ENCODE data around the gene PRG2. TPM values are rescaled to one million over a fixed set of nuclear protein-coding genes. Genes with fewer than 3 reads are reported as not detected.
A peak's percentile ranks its signal among the peaks of the same experiment; 100 is the strongest.
"Not testable (repeated sequence)": the region's sequence is repeated elsewhere in the genome, so short reads cannot be mapped to it uniquely, and the experiment has no call there.

The PRG2 gene
- polyA plus RNA-seq, 3 donors from 2014 or later, result 0.19 TPM; not detected in 2

DNA sequence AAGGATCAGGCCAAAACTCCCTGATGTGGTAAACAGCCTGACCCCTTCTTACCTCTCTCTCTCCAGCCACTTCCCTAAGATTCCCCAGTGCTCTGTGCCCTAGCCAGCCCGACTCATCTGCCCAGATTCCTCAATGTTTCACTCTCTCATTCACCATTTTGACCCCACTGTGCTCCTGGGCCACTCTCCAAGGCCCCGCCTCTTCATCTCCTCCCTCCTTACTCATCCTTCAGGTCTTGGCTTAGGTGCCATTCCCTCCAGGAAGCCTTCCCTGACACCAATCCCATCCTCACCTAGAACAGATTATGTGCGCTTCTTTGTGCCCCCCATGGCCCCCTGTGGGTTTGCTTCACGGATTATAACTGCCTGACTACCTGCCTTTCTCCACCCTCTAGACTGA lies 23.2 kb upstream of the PRG2 start:
- peaks cover 33 to 47% (median 34%) of the 10 kb centered on the region in 3 donors for H3K36me3 Mint-ChIP-seq
- DNase-seq, result no peak
- H3K9me3 Mint-ChIP-seq, result no peaks in the 10 kb centered on the region
- no peak overlapping the region for H3K4me3 Mint-ChIP-seq
- no peaks in the 10 kb centered on the region for H3K4me1 Mint-ChIP-seq
- peak overlapping the region in 1 of 6 donors; percentile 61 for H3K27ac Mint-ChIP-seq
- H3K27me3 Mint-ChIP-seq (ENCODE audit: low read depth in 3 of 3), result peaks cover 0 to 4% (median 0%) of the 10 kb centered on the region in 3 donors

DNA sequence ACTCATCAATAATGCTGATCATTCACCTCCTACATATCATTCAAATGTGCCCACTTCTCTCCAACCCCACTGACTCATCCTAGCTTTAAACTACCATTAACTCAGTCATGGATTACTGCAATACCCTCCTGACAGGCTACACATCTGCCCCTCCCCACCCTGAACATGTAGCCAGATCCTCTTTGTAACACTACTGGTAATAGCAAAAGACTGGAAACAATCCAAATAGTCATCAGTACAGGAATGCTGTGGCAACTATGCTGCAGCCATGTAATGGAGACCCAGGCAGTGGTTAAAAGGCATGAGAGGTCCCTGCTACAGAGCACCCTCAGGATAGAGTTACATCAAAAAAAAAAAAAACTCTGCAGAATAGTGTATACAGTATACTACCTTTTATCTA lies 19.8 kb upstream of the PRG2 start:
- Mint-ChIP-seq H3K4me1 (peaks cover 0 to 2% of the 10 kb centered on the region in 2 donors), H3K4me3 (no peak overlapping the region), H3K27ac (peak overlapping the region in 1 of 6 donors; percentile 59), H3K9me3 (no peaks in the 10 kb centered on the region), H3K36me3 (peaks cover 31 to 40% (median 38%) of the 10 kb centered on the region in 3 donors), H3K27me3 (ENCODE audit: low read depth in 3 of 3) (peaks cover 0 to 6% (median 0%) of the 10 kb centered on the region in 3 donors)
- no peak for DNase-seq

DNA sequence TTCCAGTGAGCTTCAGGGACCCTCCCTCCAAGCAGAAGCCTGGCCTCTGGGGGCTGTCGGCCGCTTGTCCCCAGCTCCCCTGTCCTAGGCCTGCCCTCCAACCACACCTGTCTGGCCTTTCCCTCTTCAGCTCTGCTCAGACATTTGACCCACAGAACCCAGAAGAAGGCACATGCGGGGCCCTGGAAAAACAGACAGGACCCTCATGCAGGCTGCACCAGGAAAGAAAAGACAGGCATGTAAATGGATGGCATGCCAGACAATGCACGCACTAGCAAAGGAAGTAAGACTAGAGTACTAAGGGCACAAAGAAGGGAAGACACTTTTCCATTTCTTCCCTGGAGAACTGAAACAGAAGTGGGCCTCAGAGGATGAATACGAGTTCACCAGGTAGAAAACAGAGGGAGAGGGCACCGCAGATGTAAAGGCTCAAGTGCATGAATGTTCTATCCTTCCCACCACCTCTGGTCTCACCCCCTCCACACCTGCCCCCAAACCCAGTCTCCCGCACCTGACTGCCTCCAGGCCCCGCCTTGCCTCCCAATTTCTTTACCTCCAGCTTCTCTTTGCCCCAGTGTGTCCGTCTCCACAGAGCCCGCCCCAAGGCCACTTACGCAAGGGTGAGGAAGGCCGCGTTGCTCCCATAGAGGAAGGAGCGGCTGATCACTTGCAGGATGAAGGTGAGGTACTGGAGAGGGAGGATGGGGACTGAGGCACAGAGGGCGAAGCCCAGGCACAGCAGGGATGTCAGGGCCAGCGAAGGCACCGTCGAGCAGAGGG lies 19.1 kb upstream of the PRG2 start:
- H3K4me3 Mint-ChIP-seq, result no peak overlapping the region
- H3K9me3 Mint-ChIP-seq, result no peaks in the 10 kb centered on the region
- peaks cover 27 to 40% (median 37%) of the 10 kb centered on the region in 3 donors for H3K36me3 Mint-ChIP-seq
- H3K27me3 Mint-ChIP-seq (ENCODE audit: low read depth in 3 of 3), result peaks cover 0 to 6% (median 0%) of the 10 kb centered on the region in 3 donors
- no peak overlapping the region for H3K27ac Mint-ChIP-seq
- peaks cover 0 to 2% of the 10 kb centered on the region in 2 donors for H3K4me1 Mint-ChIP-seq
- DNase-seq, result no peak

GRCh38 chr11:57408771-57409170 lies 18.3 kb upstream of the PRG2 start:
- Mint-ChIP-seq H3K27me3 (ENCODE audit: low read depth in 3 of 3) (peaks cover 0 to 6% (median 0%) of the 10 kb centered on the region in 3 donors), H3K9me3 (no peaks in the 10 kb centered on the region), H3K27ac (no peak overlapping the region), H3K4me1 (peaks cover 0 to 2% of the 10 kb centered on the region in 2 donors), H3K4me3 (no peak overlapping the region), H3K36me3 (peaks cover 23 to 36% (median 33%) of the 10 kb centered on the region in 3 donors)
- DNase-seq, result no peak

- peaks cover 16 to 28% (median 28%) of the 10 kb centered on the region in 3 donors for H3K36me3 Mint-ChIP-seq
- H3K27ac Mint-ChIP-seq, result no peak overlapping the region
- no peaks in the 10 kb centered on the region for H3K9me3 Mint-ChIP-seq
- H3K27me3 Mint-ChIP-seq (ENCODE audit: low read depth in 3 of 3), result peaks cover 0 to 6% (median 0%) of the 10 kb centered on the region in 3 donors
- DNase-seq, result no peak
- H3K4me3 Mint-ChIP-seq, result no peak overlapping the region
- H3K4me1 Mint-ChIP-seq, result peaks cover 0 to 2% of the 10 kb centered on the region in 2 donors
These were observed 17.6 kb upstream of the PRG2 start for GRCh38 chr11:57407941-57408475.

- Mint-ChIP-seq H3K27ac (no peak overlapping the region), H3K36me3 (peaks cover 12 to 25% (median 24%) of the 10 kb centered on the region in 3 donors), H3K27me3 (ENCODE audit: low read depth in 3 of 3) (peaks cover 0 to 6% (median 0%) of the 10 kb centered on the region in 3 donors), H3K4me1 (peaks cover 0 to 2% of the 10 kb centered on the region in 2 donors), H3K9me3 (no peaks in the 10 kb centered on the region), H3K4me3 (no peak overlapping the region)
- no peak for DNase-seq
These were observed 16.8 kb upstream of the PRG2 start for GRCh38 chr11:57407010-57407920.

DNA sequence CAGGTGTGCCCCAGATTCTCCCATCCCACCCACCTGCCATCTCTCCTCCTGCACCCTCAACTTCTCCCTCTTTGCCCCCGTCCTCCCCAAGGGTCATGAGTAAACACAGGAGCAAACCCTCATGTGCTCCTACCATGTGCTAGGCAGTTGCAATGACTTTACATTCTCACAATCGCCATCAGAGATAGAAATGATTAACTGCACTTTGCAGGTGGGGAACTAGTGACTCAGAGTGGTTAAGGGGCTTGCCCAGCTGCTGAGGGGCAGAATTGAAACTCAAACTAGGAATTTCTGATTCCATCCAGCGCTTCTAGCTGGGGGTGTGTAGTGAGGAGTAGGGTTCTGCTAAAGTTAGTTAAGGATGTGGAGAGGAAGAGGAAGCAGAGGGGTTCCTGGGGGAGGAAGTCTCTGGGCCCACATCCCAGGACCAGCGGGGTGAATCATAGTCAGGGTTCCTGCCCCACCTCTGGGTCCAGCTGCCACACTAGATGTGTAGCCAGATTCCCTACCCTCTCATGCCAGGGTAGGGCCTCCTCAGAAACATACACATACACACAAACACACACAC lies 16.0 kb upstream of the PRG2 start:
- H3K4me3 Mint-ChIP-seq, result no peak overlapping the region

DNA sequence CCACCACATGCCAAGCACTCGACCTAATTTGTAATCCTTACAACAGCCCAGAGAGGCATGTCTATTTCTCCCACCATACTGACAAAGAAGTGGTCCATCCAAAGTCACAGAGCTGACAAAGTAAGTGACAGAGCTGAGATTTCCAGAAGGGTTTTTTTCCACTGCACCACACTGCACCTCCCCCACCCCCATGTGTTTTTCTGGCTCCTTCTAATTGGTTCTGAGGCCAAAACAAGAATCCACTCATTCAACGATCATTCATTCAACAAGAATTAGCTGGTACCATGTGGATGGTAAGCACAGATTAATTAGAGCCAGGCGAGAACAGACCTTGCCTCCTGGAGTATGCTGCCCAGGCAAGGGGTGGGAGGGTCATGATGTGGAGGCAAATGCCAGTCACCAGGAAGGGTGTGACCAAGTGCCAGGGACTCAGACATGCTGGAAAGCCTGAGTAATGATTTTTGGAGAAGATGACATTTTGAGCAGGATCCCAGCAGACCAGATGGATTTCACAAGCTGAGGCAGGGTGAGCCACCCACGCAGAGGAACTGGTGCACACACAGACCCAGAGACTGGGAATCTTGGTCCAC lies 14.9 kb upstream of the PRG2 start:
- Mint-ChIP-seq H3K4me1 (peaks cover 0 to 2% of the 10 kb centered on the region in 2 donors), H3K4me3 (no peak overlapping the region), H3K27ac (no peak overlapping the region), H3K9me3 (no peaks in the 10 kb centered on the region), H3K36me3 (peaks cover 12 to 24% (median 19%) of the 10 kb centered on the region in 3 donors), H3K27me3 (ENCODE audit: low read depth in 3 of 3) (peaks cover 0 to 4% (median 2%) of the 10 kb centered on the region in 3 donors)
- DNase-seq, result no peak

More for the DNA sequence above, 16.0 kb upstream of the PRG2 start:
- H3K27ac Mint-ChIP-seq, result no peak overlapping the region
- H3K4me1 Mint-ChIP-seq, result peaks cover 0 to 2% of the 10 kb centered on the region in 2 donors
- H3K36me3 Mint-ChIP-seq, result peaks cover 12 to 25% (median 24%) of the 10 kb centered on the region in 3 donors
- no peaks in the 10 kb centered on the region for H3K9me3 Mint-ChIP-seq
- H3K27me3 Mint-ChIP-seq (ENCODE audit: low read depth in 3 of 3), result peaks cover 0 to 5% (median 0%) of the 10 kb centered on the region in 3 donors
- DNase-seq, result no peak

- Mint-ChIP-seq H3K27ac (no peak overlapping the region), H3K4me3 (no peak overlapping the region), H3K9me3 (no peaks in the 10 kb centered on the region), H3K4me1 (peaks cover 0 to 2% of the 10 kb centered on the region in 2 donors), H3K27me3 (ENCODE audit: low read depth in 3 of 3) (peaks cover 0 to 2% (median 2%) of the 10 kb centered on the region in 3 donors), H3K36me3 (peaks cover 12 to 18% (median 15%) of the 10 kb centered on the region in 3 donors)
- no peak for DNase-seq
These were observed 13.3 kb upstream of the PRG2 start for GRCh38 chr11:57403802-57404147.

DNA sequence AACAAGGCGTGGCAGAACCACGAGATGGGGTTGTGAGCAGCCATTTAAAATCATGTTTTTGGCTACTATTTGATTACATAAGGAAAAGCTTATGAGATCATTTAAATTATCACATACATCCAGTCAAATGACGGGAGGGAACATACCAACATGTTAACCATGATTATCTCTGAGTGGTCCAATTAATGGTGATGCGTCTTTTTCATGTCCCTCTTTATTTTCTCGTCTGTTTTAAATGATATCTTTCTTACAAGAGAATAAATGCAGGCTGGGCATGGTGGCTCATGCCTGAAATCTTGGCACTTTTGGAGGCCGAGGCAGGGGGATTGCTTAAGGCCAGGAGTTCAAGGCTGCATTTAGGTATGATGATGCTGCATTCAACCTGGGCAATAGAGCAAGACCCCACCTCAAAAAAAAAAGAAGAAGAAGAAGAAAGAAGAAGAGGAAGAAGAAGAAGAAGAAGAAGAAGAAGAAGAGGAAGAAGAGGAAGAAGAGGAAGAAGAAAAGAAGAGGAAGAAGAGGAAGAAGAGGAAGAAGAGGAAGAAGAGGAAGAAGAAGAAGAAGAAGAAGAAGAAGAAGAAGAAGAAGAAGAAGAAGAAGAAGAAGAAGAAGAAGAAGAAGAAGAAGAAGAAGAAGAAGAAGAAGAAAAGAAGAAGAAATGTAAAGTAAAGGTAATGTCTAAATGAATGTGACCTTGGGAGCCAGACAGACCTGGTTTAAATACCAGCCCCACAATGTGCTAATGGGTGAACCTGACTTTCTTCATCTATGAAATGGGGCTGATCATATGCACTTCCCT lies 12.8 kb upstream of the PRG2 start:
- H3K9me3 Mint-ChIP-seq; DNase-seq; H3K4me3 Mint-ChIP-seq; H3K4me1 Mint-ChIP-seq; H3K27me3 Mint-ChIP-seq (ENCODE audit: low read depth in 3 of 3): not testable (repeated sequence)
- peak overlapping the region in 1 of 6 donors; percentile 20 for H3K27ac Mint-ChIP-seq
- H3K36me3 Mint-ChIP-seq, result peaks cover 12 to 18% (median 15%) of the 10 kb centered on the region in 3 donors

DNA sequence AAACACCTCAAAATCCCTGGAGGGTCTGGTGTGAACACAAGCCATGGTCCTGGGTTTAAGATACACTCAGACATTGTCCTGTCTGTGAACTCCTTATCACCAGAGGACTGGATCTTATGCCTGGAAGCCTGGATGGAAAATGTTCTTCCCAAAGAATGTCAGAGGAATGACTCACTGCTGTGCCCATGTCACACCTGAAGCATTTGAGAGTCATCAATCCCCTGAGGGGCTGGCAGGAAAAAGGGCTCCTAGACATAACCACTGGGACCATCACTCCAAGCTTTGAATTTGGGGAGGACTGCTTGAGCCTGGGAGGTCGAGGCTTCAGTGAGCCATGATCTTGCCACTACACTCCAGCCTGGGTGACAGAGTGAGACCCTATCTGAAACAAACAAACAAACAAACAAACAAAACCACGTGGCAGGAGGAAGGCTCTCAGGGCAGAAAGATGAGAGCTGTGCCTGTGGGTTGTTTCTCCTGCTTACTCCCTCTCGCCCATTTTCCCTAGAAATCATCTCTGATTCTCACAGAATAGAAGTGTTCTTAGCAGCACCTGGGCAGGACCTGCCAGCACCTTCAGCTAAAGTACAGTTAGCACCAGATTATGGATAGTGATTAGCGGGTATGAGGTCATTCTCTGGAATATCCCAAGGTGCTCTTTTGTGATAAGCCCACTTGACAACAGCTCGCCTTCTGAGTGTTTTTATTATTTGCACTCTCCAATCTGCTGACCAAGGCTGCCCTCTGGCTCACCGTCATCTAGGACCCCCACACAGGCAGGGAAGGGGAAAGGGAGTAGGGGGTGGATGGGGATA lies 11.9 kb upstream of the PRG2 start:
- DNase-seq, result no peak
- H3K36me3 Mint-ChIP-seq, result peaks cover 5 to 12% (median 10%) of the 10 kb centered on the region in 3 donors
- no peaks in the 10 kb centered on the region for H3K9me3 Mint-ChIP-seq
- H3K27ac Mint-ChIP-seq, result no peak overlapping the region
- H3K4me1 Mint-ChIP-seq, result peaks cover 0 to 2% of the 10 kb centered on the region in 2 donors
- no peak overlapping the region for H3K4me3 Mint-ChIP-seq
- H3K27me3 Mint-ChIP-seq (ENCODE audit: low read depth in 3 of 3), result peaks cover 0 to 2% (median 0%) of the 10 kb centered on the region in 3 donors

All from immature natural killer cell (primary cell).